NK-92 (cell line): Measurements from ENCODE around the gene CNR2.
"Not testable (repeated sequence)": the region's sequence is repeated elsewhere in the genome, so short reads cannot be mapped to it uniquely, and the experiment has no call there.

Experiments
- DNase-seq: peaks from one replicate; lab custom pipeline; 2025; ENCODE audit not compliant: unreplicated experiment; lab: John Stamatoyannopoulos, UW

Gene CNR2

DNA sequence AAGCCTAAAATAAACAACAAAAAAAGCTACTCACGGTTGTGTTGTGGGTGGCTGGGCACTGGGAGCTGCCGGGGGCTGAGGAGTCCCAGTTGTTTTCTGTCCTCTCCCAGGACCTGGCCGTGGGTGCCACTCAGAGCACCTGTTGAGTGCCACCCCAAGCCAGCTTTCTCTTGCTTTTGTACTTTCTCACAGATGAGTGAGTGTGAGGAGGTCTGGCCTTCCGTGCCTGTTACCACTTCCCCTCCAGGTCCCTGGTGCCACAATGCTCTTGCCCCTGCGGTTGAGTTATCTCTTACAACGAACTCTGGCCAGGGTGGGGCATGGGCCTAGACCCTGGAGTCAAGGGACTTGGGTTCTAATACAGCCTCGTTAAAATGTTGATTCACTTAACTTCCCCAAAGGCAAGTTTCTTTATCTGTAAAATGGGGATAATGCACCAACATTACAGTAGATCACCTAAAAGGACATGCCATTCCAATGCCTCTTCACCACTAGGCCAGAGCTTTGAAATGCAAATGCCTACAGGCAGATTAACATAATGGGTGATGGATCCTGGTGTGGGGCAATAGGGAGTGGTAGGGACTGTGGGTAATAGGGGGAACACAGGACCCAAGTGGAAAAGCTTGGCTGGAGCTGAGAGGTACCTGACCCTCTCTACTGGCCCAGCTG is at the start of gene CNR2:
Gene CNR2, minus strand, starts transcription at position 151 of the 669 bp plus-strand sequence. CDS start 37,745 bp downstream, outside the sequence.
- no peak for DNase-seq

- DNase-seq: no peak
Observed at GRCh38 chr1:23960291-23961020, 47.3 kb upstream of the CNR2 start.

DNA sequence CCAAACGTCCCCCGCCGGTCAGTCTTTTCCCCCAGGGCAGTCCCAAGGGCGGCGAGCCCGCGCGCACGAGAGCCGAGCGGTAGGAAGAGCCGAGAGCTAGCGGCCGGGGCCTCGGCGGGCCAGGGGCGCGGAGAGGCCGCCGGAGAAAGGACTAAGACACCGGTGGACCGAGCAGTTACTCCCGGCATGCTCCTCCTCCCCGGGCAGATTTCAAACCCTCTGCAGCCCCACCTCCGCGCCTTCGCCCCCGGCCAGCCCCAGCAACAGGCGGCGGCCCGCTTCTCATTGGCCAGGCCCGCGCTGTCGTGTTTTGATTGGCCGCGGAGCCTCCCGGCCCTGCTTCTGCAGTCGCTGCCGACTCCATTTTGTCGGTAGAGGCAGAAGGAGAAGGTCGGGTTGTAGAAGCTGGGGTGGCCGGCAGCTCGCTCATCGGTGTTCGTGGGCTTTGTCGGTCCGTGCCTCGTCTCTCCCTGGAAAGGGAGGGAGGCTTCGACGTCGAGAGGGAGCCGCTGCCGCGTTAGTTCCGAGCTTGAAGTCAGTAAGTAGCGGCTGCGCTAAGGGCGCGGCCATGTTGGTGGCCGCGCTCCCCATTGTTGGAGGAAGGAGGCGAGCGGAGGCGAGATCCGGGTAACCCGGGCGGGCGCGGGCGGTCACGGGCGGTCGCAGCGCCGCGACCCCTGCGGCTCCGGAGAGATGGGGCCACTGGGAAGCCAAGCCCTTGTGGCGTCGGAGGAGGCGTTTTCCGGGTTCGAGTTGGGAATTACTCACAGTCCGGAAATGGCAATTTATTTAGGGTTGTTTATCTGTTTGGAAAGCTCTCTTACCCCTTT is 46.5 kb upstream of the CNR2 start, which contains the start of gene PNRC2:
Gene PNRC2, plus strand, starts transcription at position 368 of the 830 bp plus-strand sequence. CDS start 1,630 bp downstream, outside the sequence.
- DNase-seq: peak; percentile 79

GRCh38 chr1:23958810-23959460 is 45.8 kb upstream of the CNR2 start:
- DNase-seq: peak; percentile 68

GRCh38 chr1:23958040-23958809 is 45.1 kb upstream of the CNR2 start:
- not testable (repeated sequence) for DNase-seq

DNA sequence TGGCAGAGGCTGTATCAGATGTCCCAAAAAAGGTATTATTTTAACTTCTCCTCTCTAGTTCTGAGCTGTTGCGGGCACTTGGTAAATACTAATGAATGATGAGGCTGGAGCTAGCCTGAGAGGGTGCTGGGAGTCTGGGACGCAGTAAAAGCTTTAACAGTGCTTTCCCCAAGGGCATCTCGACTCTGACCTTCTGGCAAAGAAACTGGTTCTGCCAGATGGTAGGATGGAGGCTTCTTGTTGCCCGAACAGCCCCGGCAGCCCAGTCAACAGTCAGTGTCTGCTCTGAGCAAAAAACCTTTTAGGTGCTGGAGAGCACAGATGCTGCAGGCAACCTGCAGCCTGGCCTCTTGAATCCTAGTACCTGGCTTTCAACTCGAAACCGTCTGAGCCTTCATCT is 43.9 kb upstream of the CNR2 start:
- no peak for DNase-seq

DNA sequence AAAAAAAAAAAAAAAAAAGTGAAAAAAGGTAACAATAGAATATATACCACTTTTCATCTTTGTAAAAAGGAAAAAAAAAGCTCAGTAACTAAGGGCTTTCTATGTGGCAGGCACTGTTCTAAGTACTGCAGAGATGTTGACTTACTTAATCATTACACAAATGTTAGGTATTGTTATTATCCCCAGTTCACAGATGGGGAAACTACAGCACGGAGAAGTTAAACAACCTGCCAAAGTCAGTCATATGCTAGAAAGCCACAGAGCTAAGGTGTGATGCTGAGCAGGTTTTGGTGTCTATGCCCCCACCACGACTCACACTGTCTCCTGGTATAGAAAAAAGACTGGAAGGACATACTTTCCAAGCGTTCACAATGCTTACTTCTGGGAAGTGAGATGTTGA is 39.9 kb upstream of the CNR2 start:
- no peak for DNase-seq

- DNase-seq: no peak
Observed at GRCh38 chr1:23947366-23947765, 34.2 kb upstream of the CNR2 start.

DNA sequence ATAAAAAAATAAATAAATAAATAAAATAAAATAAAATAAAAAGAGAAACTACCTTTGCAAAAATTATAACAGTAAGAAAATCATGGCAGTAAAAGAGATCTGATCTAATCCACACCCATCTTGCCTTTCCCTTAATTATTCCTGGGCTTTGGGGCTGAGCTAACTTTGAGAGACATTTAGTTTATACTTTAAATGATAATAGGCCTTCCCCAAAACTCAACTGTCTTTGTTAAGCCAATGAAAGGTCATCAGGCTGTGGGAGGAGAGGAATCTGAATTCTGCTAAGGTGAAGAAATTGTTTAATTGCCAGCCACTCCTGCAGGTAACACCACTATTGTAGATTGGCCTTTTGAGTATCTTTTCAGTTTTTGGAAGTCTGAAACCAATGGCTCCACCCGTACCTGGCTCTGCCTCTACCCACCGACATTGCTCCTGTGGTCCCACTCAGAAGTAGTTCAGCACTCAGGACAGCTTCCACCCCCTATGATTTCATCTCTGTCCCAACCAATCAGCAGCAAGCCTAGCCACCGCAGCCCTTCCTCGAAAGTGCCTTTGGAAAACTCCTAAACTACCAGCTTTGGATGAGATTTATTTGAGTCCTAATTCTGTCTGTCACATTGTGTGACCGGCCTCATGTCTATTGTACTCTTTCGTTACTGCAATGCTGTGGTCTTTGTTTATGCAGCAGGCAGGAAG is 23.5 kb upstream of the CNR2 start:
- no peak for DNase-seq

GRCh38 chr1:23931491-23931880 is 18.3 kb upstream of the CNR2 start:
- DNase-seq: no peak

DNA sequence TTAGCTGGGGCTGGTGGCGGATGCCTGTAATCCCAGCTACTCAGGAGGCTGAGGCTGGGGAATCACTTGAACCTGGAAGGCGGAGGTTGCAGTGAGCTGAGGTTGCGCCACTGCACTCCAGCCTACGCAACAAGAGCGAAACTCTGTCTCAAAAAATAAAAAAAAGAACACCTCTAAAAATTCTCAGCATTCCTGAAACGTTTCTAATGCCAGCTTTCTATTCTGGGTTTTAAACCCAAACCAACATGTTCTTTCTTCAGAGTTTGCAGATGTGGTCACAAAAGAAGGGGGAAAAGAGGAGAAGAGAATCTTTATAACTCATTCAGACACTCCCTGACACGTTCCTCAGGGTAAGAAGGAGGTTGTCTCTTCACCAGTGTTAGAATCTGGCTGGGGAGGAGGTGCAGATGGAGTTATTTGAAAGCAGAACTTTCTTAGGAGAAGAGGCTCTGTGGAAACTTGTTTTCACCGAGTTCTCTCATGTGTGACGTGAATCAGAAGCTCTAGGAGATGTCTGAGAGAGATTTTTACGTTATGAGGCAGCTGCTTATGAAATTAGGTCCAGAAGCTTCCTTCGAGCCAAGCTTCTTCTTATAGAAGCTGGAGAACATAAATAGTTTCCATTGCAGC is 17.8 kb upstream of the CNR2 start:
- DNase-seq: no peak

DNA sequence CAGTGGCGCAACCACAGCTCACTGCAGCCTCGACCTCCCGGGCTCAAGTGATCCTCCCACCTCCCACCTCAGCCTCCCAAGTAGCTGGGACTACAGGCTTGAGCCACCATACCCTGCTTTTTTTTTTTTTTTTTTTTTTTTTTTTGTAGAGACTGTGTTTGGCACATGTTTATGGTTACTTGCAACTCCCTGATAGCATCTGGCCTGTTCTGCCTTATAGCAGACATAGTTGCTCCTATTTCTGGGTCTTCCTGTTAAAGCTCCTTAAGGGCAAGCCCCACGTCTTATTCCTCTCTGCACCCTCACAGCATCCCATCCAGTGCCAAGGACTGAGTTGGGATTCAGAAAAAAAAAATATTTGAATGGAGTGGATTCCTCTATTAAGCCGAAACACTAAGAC is 17.1 kb upstream of the CNR2 start:
- no peak for DNase-seq

- DNase-seq: no peak
Observed at GRCh38 chr1:23928789-23929188, 15.6 kb upstream of the CNR2 start.

GRCh38 chr1:23927097-23927496 is 13.9 kb upstream of the CNR2 start:
- no peak for DNase-seq

DNA sequence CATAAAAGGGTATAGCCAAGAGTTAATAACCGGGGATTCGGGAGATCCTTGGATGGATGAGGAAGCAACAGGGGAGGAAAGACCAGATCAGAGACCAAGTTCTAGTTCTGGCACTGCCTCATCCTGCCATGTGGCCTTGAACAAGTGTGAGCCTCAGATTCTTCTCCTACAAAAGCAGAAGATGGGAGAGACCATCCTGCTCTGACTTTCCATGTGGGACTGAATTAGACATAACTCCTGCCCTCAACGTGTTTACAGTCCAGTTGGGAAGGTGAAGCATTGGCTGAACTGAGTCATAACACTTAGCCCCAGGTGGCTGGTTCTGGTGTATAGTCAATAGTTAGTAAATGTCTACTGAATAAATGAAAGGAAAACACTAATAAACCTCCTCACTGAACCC is 12.1 kb upstream of the CNR2 start:
- no peak for DNase-seq

DNA sequence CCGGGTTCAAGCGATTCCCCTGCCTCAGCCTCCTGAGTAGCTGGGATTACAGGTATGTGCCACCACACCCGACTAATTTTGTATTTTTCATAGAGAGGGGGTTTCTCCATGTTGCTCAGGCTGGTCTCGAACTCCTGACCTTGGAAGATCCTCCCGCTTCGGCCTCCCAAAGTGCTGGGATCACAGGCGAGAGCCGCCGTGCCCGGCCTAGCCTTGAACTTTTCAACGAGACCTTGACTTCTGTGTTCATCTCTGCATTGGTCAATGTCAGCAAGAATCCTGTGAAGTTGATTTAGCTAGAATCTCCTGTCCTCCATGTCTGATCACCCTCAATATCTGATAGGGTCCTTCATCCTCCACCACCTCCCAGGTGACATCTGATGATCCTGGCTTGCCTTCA is 11.4 kb upstream of the CNR2 start:
- DNase-seq: no peak

GRCh38 chr1:23923592-23924499 is 10.7 kb upstream of the CNR2 start:
- no peak for DNase-seq

- no peak for DNase-seq
Observed at GRCh38 chr1:23922321-23922943, 9.3 kb upstream of the CNR2 start.
